Activated B cell treated with CpG ODN at 0.5 μM for 24 hours (primary cell): ENCODE measurements around the gene ARID3A. TPM values are rescaled to one million over a fixed set of nuclear protein-coding genes. Genes with fewer than 3 reads are reported as not detected.

ENCODE experiments used
- ATAC-seq: fragments of 200-7000 bp; cut with Tn5 transposase; one replicate; pipeline ENCODE4 v1.10.0; 2021; ENCODE audit warnings: low read depth, mild to moderate bottlenecking, moderate library complexity
- CTCF ChIA-PET: fragments of 350-600 bp; sonication (Branson Sonifier 250); formaldehyde crosslinking; loops from one replicate; lab custom pipeline; 2021; ENCODE audit warnings: antibody characterized with exemption; lab: Charles Lee
- POLR2A ChIA-PET: fragments of 350-600 bp; sonication (Branson Sonifier 250); formaldehyde crosslinking; loops from one replicate; lab custom pipeline; 2021; ENCODE audit warnings: antibody characterized with exemption; lab: Charles Lee
- DNase-seq: peaks from one replicate; pipeline ENCODE4 v3.0.0; 2022
- H3K27ac Mint-ChIP-seq: one replicate; pipeline ENCODE4 v1.8.0; 2020; ENCODE audit warnings: mixed read lengths
- H3K27me3 Mint-ChIP-seq: one replicate; pipeline ENCODE4 v1.8.0; 2021; ENCODE audit warnings: mixed read lengths
- H3K36me3 Mint-ChIP-seq: one replicate; pipeline ENCODE4 v1.8.0; 2021; ENCODE audit warnings: low read depth, mixed read lengths
- H3K4me1 Mint-ChIP-seq: one replicate; pipeline ENCODE4 v1.8.0; 2021; ENCODE audit warnings: mixed read lengths
- H3K4me3 Mint-ChIP-seq: one replicate; pipeline ENCODE4 v1.8.0; 2020; ENCODE audit warnings: mild to moderate bottlenecking, mixed read lengths
- H3K9me3 Mint-ChIP-seq: one replicate; pipeline ENCODE4 v1.8.0; 2020; ENCODE audit warnings: mixed read lengths
- CTCF ChIP-seq: fragments of 200-600 bp; IDR thresholded peaks from one replicate; pipeline ENCODE4 v1.8.0; 2022; ENCODE audit warnings: antibody characterized with exemption, mild to moderate bottlenecking
- intact Hi-C: fragments of 100-400 bp; cut with micrococcal nuclease; formaldehyde crosslinking; loops from one replicate; pipeline ENCODE4 v1.15.1; 2024
- total RNA-seq: library from RNA; stranded (reverse); gene quantifications from 2 replicates; pipeline ENCODE4 v1.2.3, GENCODE V29; 2022

Gene ARID3A
- total RNA-seq, 1 donor from 2014 or later, result 74.9 TPM

GRCh38 chr19:947707-948539 lies 22.1 kb downstream of the ARID3A start:
- no peaks in the 10 kb centered on the region for H3K9me3 Mint-ChIP-seq
- H3K4me3 Mint-ChIP-seq, result peak overlapping the region; percentile 81
- peaks cover 7% of the 10 kb centered on the region for H3K36me3 Mint-ChIP-seq
- peak overlapping the region; percentile 93 for H3K27ac Mint-ChIP-seq
- DNase-seq, result peak; percentile 84
- ChIA-PET CTCF (interaction anchor here (0.6 to 1.2 kb wide), 3 partner anchors 25 to 178 kb away, joined by 3 to 4 read pairs (median 3); no protein-coding TSS in a partner anchor), POLR2A (interaction anchor here (0.5 to 3.3 kb wide), 21 partner anchors 9 to 321 kb away, joined by 3 to 45 read pairs (median 4); partner anchors contain the start of genes CNN2, RNU6-2 and WDR18)
- peaks cover 59% of the 10 kb centered on the region for H3K4me1 Mint-ChIP-seq
- no peak for TF ChIP-seq CTCF
- no peaks in the 10 kb centered on the region for H3K27me3 Mint-ChIP-seq
- intact Hi-C loops, result loop anchor here (1.0 to 5.0 kb wide), 4 partner anchors 22 to 184 kb away; partner anchors contain the start of gene ARID3A
- ATAC-seq, result peak; percentile 76

DNA sequence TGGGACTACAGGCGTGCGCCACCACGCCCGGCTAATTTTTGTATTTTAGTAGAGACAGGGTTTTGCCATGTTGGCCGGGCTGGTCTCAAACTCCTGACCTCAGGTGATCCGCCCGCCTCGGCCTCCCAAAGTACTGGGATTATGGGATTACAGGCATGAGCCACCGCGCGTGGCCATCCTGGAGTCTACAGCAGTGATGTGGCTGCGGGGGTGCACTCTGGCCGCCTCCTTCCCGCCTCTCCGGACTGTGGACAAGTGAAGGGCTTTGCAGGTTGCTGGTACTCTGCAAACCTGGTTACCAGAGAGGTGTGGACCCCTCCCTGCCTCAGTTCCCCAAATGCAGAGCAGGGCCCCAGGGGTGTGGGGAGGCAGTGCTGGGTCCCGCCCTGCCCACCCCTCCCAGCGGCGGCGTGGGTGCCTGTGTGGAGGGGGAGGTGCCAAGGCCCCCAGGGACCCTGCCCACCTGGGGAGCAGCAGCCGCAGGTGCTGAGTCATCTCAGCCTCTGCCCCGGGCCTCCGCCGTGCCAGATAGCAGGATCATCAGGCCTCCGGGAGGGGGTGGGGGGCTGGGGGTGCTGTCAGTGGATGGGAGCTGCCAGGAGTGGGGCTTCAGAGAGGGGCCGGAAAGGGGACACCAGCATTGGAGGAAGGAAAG lies 23.1 kb downstream of the ARID3A start:
- no peak for TF ChIP-seq CTCF
- H3K27ac Mint-ChIP-seq, result peak overlapping the region; percentile 80
- peaks cover 69% of the 10 kb centered on the region for H3K4me1 Mint-ChIP-seq
- H3K4me3 Mint-ChIP-seq, result peak overlapping the region; percentile 38
- ChIA-PET POLR2A (interaction anchor here (0.7 to 3.3 kb wide), 10 partner anchors 10 to 128 kb away, joined by 3 to 45 read pairs (median 8); partner anchors contain the start of gene WDR18), CTCF (no interaction called here)
- H3K9me3 Mint-ChIP-seq, result no peaks in the 10 kb centered on the region
- peak; percentile 48 for DNase-seq
- no peaks in the 10 kb centered on the region for H3K27me3 Mint-ChIP-seq
- peaks cover 3% of the 10 kb centered on the region for H3K36me3 Mint-ChIP-seq
- peak; percentile 18 for ATAC-seq
- intact Hi-C loops, result loop anchor here (5.0 kb wide), 1 partner anchor 183 kb away; no protein-coding TSS in a partner anchor

GRCh38 chr19:950352-951066 lies 24.7 kb downstream of the ARID3A start:
- ATAC-seq, result no peak
- POLR2A ChIA-PET, result interaction anchor here (0.7 to 2.6 kb wide), 3 partner anchors 11 to 22 kb away, joined by 3 to 9 read pairs (median 3); no protein-coding TSS in a partner anchor
- TF ChIP-seq CTCF, result no peak

DNA sequence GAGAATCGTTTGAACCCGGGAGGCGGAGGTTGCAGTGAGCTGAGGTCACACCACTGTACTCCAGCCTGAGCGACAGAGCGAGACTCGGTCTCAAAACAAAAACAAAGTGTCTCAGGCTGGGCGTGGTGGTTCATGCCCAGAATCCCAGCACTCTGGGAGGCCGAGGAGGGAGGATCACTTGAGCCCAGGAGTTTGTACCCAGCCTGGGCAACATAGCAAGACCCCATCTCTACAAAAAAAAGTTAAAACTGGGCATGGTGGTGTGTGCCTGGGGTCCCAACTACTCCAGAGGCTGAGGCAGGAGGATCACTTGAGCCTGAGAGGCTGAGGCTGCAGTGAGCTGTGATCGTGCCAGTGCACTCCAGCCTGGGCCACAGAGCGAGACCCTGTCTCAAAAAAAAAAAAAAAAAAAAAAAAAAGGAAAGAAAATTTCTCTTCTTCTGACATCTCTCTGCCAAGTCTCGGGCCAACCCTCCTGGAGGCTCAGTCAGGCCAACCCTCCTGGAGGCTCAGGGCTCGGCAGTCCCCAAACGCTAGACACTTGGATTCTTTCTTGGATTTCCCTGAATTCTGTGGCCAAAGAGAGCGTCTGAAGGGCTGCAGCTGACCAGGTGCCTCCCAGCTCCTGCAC lies 26.3 kb downstream of the ARID3A start:
- POLR2A ChIA-PET, result interaction anchor here (2.6 kb wide), 1 partner anchor 12 kb away, joined by 9 read pairs; no protein-coding TSS in a partner anchor

More at GRCh38 chr19:950352-951066, 24.7 kb downstream of the ARID3A start:
- peaks cover 74% of the 10 kb centered on the region for H3K4me1 Mint-ChIP-seq
- DNase-seq, result no peak
- no peaks in the 10 kb centered on the region for H3K9me3 Mint-ChIP-seq
- intact Hi-C loops, result no loop called here
- H3K27me3 Mint-ChIP-seq, result no peaks in the 10 kb centered on the region
- peak overlapping the region; percentile 73 for H3K27ac Mint-ChIP-seq
- peaks cover 3% of the 10 kb centered on the region for H3K36me3 Mint-ChIP-seq
- CTCF ChIA-PET, result no interaction called here
- H3K4me3 Mint-ChIP-seq, result peak overlapping the region; percentile 57

More for the DNA sequence above, 26.3 kb downstream of the ARID3A start:
- Mint-ChIP-seq H3K4me3 (peak overlapping the region; percentile 59), H3K27ac (peak overlapping the region; percentile 61), H3K27me3 (no peaks in the 10 kb centered on the region), H3K4me1 (peaks cover 68% of the 10 kb centered on the region), H3K36me3 (peaks cover 3% of the 10 kb centered on the region), H3K9me3 (no peaks in the 10 kb centered on the region)
- CTCF ChIA-PET, result interaction anchor here (1.6 kb wide), 1 partner anchor 29 kb away, joined by 4 read pairs; no protein-coding TSS in a partner anchor
- intact Hi-C loops, result no loop called here
- DNase-seq, result no peak
- ATAC-seq, result no peak
- no peak for TF ChIP-seq CTCF
